Lung (tissue), 12 donors: ENCODE measurements around the gene CD48. TPM values are rescaled to one million over a fixed set of nuclear protein-coding genes. Genes with fewer than 3 reads are reported as not detected.
A peak's percentile ranks its signal among the peaks of the same experiment; 100 is the strongest.

Source experiments
- ATAC-seq: fragments of 200-7000 bp; cut with Tn5 transposase; one replicate; pipeline ENCODE4 v1.9.1; 2020; ENCODE audit warnings: moderate number of reproducible peaks; ENCODE audit not compliant: insufficient read depth, low FRiP score
- DNase-seq, 3 donors: peaks; one replicate each; pipeline ENCODE4 v3.0.0-alpha.2; 2013 to 2017
- H3K27ac ChIP-seq, 2 donors: one replicate each; pipeline ENCODE4 v1.5.1; 2013; ENCODE audit warnings: mild to moderate bottlenecking in 2 of 2, moderate library complexity in 2 of 2, control low read depth in 1 of 2, inconsistent platforms in 1 of 2, low read depth in 1 of 2, low read length in 1 of 2
- H3K27me3 ChIP-seq, 3 donors: one replicate each; pipeline ENCODE4 v1.5.1; 2013; ENCODE audit warnings: low read length in 2 of 3; ENCODE audit not compliant: control insufficient read depth in 3 of 3, insufficient read depth in 3 of 3
- H3K36me3 ChIP-seq, 4 donors: one replicate each; pipeline ENCODE4 v1.5.1; 2013; ENCODE audit warnings: low read length in 4 of 4, mild to moderate bottlenecking in 1 of 4, moderate library complexity in 1 of 4; ENCODE audit not compliant: control insufficient read depth in 4 of 4, insufficient read depth in 4 of 4
- H3K4me1 ChIP-seq, 5 donors: one replicate each; pipeline ENCODE4 v1.5.1; 2013; ENCODE audit warnings: low read length in 5 of 5, mild to moderate bottlenecking in 2 of 5, moderate library complexity in 1 of 5; ENCODE audit not compliant: control insufficient read depth in 5 of 5, insufficient read depth in 5 of 5
- H3K4me3 ChIP-seq: one replicate; pipeline ENCODE4 v1.5.1; 2013; ENCODE audit warnings: mild to moderate bottlenecking, control low read depth, moderate library complexity
- H3K9ac ChIP-seq, 2 donors: one replicate each; pipeline ENCODE4 v1.5.1; 2013; ENCODE audit warnings: low read length in 2 of 2, control low read depth in 1 of 2; ENCODE audit not compliant: insufficient read depth in 1 of 2
- H3K9me3 ChIP-seq, 4 donors: one replicate each; pipeline ENCODE4 v1.5.1; 2013; ENCODE audit warnings: low read length in 3 of 4, mild to moderate bottlenecking in 1 of 4, moderate library complexity in 1 of 4; ENCODE audit not compliant: control insufficient read depth in 4 of 4, insufficient read depth in 3 of 4
- WGBS, 2 donors: extraction: QIAGEN DNeasy Blood & Tissue Kit; methylation state at CpG; one replicate each; pipeline ENCODE4 v1.1.7; 2013; 5-methylcytosine and 5-hydroxymethylcytosine counted together
- polyA plus RNA-seq, 2 donors: library from polyadenylated mRNA; stranded (reverse); fragments of 200-250 nt; gene quantifications; one replicate each; pipeline ENCODE4 v1.2.1, GENCODE V29; 2013
- total RNA-seq, 2 donors: library from RNA; depleted of rRNA in 1 of 2; stranded (reverse); fragments of >200 nt in 1 of 2; gene quantifications; one replicate each; pipeline ENCODE4 v1.2.1, GENCODE V29; 2014 to 2021
- TF ChIP-seq, protein P1 (sequence below): IDR thresholded peaks from 2 replicates; pipeline ENCODE4 v1.5.1; 2012; ENCODE audit warnings: mild to moderate bottlenecking; ENCODE audit errors: control extremely low read depth, extremely low read depth
- donor health status: control.
- donor health status: control.
- donor health status: Bipolar disorder and iron deficiency.
- donor health status: healthy.
- donor health status: DM: yes; HTN: yes; CAD: no.

CD48 gene
- total and polyA plus RNA-seq, 4 donors, result 16.4 to 126 (median 25.6) TPM

DNA sequence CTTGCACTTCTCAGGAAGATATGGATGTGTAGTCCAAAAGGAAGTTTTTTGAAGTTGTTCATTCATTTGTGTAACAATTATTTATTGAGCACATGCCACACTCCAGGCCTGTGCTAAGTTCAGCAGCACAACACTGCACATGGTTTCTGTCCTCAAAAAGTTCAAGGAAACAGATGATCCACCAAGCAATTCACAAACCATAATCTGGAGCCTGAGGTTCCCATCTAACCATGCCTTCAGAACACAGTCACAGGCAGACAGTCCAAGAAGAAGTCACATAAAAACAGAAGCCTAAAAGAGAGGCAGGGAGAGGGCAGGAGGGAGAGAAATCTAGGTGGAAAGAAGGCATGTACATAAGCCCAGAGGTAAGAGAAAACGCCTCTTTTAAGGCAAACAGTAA lies 1.9 kb downstream of the CD48 start:
- ATAC-seq, result no peak
- H3K9me3 ChIP-seq, result no peaks in the 10 kb centered on the region
- no peak overlapping the region for H3K9ac ChIP-seq
- H3K36me3 ChIP-seq, result no peaks in the 10 kb centered on the region
- WGBS, 2 donors, result 83 to 87% methylated on average over 1 of the region's 1 CpG
- H3K4me1 ChIP-seq, result peaks cover 0 to 9% (median 0%) of the 10 kb centered on the region in 5 donors
- H3K27me3 ChIP-seq, result no peaks in the 10 kb centered on the region
- H3K27ac ChIP-seq, result no peak overlapping the region
- DNase-seq, result no peak
- no peak overlapping the region for H3K4me3 ChIP-seq
- TF ChIP-seq, protein P1, sequence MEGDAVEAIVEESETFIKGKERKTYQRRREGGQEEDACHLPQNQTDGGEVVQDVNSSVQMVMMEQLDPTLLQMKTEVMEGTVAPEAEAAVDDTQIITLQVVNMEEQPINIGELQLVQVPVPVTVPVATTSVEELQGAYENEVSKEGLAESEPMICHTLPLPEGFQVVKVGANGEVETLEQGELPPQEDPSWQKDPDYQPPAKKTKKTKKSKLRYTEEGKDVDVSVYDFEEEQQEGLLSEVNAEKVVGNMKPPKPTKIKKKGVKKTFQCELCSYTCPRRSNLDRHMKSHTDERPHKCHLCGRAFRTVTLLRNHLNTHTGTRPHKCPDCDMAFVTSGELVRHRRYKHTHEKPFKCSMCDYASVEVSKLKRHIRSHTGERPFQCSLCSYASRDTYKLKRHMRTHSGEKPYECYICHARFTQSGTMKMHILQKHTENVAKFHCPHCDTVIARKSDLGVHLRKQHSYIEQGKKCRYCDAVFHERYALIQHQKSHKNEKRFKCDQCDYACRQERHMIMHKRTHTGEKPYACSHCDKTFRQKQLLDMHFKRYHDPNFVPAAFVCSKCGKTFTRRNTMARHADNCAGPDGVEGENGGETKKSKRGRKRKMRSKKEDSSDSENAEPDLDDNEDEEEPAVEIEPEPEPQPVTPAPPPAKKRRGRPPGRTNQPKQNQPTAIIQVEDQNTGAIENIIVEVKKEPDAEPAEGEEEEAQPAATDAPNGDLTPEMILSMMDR, result no peak

DNA sequence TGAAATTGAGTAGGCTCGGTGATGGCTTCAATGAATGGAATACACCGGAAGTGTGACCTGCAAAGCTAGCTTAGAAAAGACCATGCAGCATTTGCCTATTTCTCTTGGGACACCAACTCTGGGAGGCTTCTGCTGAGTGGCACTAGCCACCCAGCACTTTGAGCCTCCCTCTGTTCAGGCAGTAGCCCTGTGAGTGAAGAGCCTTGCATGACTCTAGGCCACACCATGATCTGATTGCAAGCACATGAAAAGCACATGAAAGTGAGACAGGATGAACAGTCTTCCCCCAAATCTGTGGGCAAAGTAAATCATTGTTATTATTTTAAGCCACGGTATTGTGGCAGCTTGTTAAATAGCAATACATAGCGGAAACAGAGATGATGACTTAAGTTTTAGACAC lies 2.8 kb downstream of the CD48 start:
- no peaks in the 10 kb centered on the region for H3K36me3 ChIP-seq
- no peaks in the 10 kb centered on the region for H3K27me3 ChIP-seq
- 67 to 74% methylated on average over 4 of the region's 4 CpGs for WGBS, 2 donors
- no peaks in the 10 kb centered on the region for H3K9me3 ChIP-seq
- ATAC-seq (no peak), DNase-seq (no peak)
- TF ChIP-seq, protein P1, result no peak
- no peak overlapping the region for H3K9ac ChIP-seq
- H3K27ac ChIP-seq, result peak overlapping the region in 1 of 2 donors; percentile 64
- H3K4me1 ChIP-seq, result peaks cover 0 to 9% (median 0%) of the 10 kb centered on the region in 5 donors
- H3K4me3 ChIP-seq, result no peak overlapping the region

- Histone ChIP-seq H3K27me3 (no peaks in the 10 kb centered on the region), H3K9ac (no peak overlapping the region), H3K4me3 (no peak overlapping the region), H3K36me3 (no peaks in the 10 kb centered on the region), H3K27ac (no peak overlapping the region), H3K4me1 (peaks cover 0 to 9% (median 0%) of the 10 kb centered on the region in 5 donors), H3K9me3 (no peaks in the 10 kb centered on the region)
- ATAC-seq, result no peak
- no peak for DNase-seq
- 38 to 51% methylated on average over 4 of the region's 4 CpGs for WGBS, 2 donors
- TF ChIP-seq, protein P1, result no peak
Observed at GRCh38 chr1:160708118-160708517, 3.5 kb downstream of the CD48 start.
